GM12878 (cell line): Measurements from ENCODE around the gene COL9A3. TPM values are rescaled to one million over a fixed set of nuclear protein-coding genes. Genes with fewer than 3 reads are reported as not detected.

ENCODE experiments used
- ATAC-seq: fragments of 200-7000 bp; cut with Tn5 transposase; 3 replicates; pipeline ENCODE4 v1.9.1; 2020; ENCODE audit warnings: mild to moderate bottlenecking, moderate library complexity
- BruUV-seq: library from RNA; stranded (reverse); fragments of 400-500 nt; replicated peaks from 2 replicates; lab custom pipeline; 2021; lab: Mats Ljungman, UMichigan
- CTCF ChIA-PET: fragments of 300-600 bp; sonication (Branson Sonifier 250); formaldehyde crosslinking; extraction: SDS; loops from one replicate; lab custom pipeline; 2021; ENCODE audit warnings: inconsistent platforms; lab: Yijun Ruan, JAX
- POLR2A ChIA-PET: fragments of 350-600 bp; formaldehyde crosslinking; extraction: SDS; loops from one replicate; lab custom pipeline; 2021; ENCODE audit warnings: inconsistent platforms; lab: Charles Lee
- RAD21 ChIA-PET: fragments of 300-600 bp; sonication (Branson Sonifier 250); formaldehyde crosslinking; loops from one replicate; lab custom pipeline; 2023; ENCODE audit warnings: antibody characterized with exemption; ENCODE audit not compliant: unreplicated experiment; lab: Charles Lee
- SMC1A ChIA-PET: fragments of 300-600 bp; sonication (Branson Sonifier 250); formaldehyde crosslinking; loops from one replicate; lab custom pipeline; 2023; ENCODE audit not compliant: unreplicated experiment, uncharacterized antibody; lab: Charles Lee
- DNase-seq: peaks from one replicate; pipeline ENCODE4 v3.0.0-alpha.2; 2011; ENCODE audit warnings: low read depth, low spot score
- FAIRE-seq: peaks from 3 replicates; lab custom pipeline; 2011; peaks lifted over from hg19 to GRCh38; lab: Jason Lieb, UNC
- H2AFZ ChIP-seq: 2 replicates; pipeline ENCODE4 v1.6.0; 2011; ENCODE audit warnings: low read depth, low read length, control low read depth; ENCODE audit not compliant: control insufficient read depth
- H3K27ac ChIP-seq: 2 replicates; pipeline ENCODE4 v1.5.1; 2011; ENCODE audit warnings: control low read depth; ENCODE audit not compliant: control insufficient read depth, insufficient read depth
- H3K27me3 ChIP-seq, 2 experiments: replicated peaks in 1 of 2; 2 replicates each; pipeline versions ENCODE4 v1.6.0 to v1.6.1; 2011; ENCODE audit warnings: low read length in 1 of 2; ENCODE audit not compliant: control insufficient read depth in 2 of 2, insufficient read depth in 2 of 2
- H3K36me3 ChIP-seq, 2 experiments: 2 replicates each; pipeline ENCODE4 v1.5.1; 2011; ENCODE audit warnings: low read length in 1 of 2; ENCODE audit not compliant: control insufficient read depth in 2 of 2, insufficient read depth in 2 of 2
- H3K4me1 ChIP-seq: 2 replicates; pipeline ENCODE4 v1.6.1; 2011; ENCODE audit warnings: mild to moderate bottlenecking, low read length, moderate library complexity, mixed read lengths; ENCODE audit not compliant: control insufficient read depth, insufficient read depth
- H3K4me2 ChIP-seq: 2 replicates; pipeline ENCODE4 v1.6.0; 2011; ENCODE audit warnings: control low read depth; ENCODE audit not compliant: control insufficient read depth, insufficient read depth
- H3K4me3 ChIP-seq: fragments of 200-600 bp; sonication (generic); 2 replicates; pipeline ENCODE4 v1.5.1; 2016
- H3K79me2 ChIP-seq: 2 replicates; pipeline ENCODE4 v1.6.0; 2011; ENCODE audit warnings: low read length; ENCODE audit not compliant: control insufficient read depth, insufficient read depth
- H3K9ac ChIP-seq: 2 replicates; pipeline ENCODE4 v1.8.0; 2011; ENCODE audit warnings: low read length, control low read depth, mixed read lengths; ENCODE audit not compliant: control insufficient read depth, insufficient read depth
- H3K9me3 ChIP-seq: replicated peaks from 3 replicates; pipeline ENCODE4 v1.5.1; 2011; ENCODE audit warnings: mild to moderate bottlenecking, low read length; ENCODE audit not compliant: control insufficient read depth, insufficient read depth
- H4K20me1 ChIP-seq: 2 replicates; pipeline ENCODE4 v1.6.0; 2011; ENCODE audit not compliant: control insufficient read depth, insufficient read depth
- ASH2L ChIP-seq: fragments of 300-600, 200-600 bp; sonication (generic); IDR thresholded peaks from 2 replicates; pipeline ENCODE4 v1.6.1; 2017; ENCODE audit warnings: low read depth, mild to moderate bottlenecking, borderline replicate concordance
- CBFB ChIP-seq: IDR thresholded peaks from 2 replicates; pipeline ENCODE4 v1.6.1; 2016; ENCODE audit warnings: antibody characterized with exemption, low read depth
- EGR1 ChIP-seq, 2 experiments: IDR thresholded peaks; 1 replicate in 1 of 2; 2 replicates in 1 of 2; pipeline ENCODE4 v1.6.1; 2011 to 2012; ENCODE audit warnings: low read depth in 2 of 2, low read length in 2 of 2, borderline replicate concordance in 1 of 2, mild to moderate bottlenecking in 1 of 2, moderate library complexity in 1 of 2
- ETV6 ChIP-seq, 2 experiments: fragments of 450-650 bp in 1 of 2; IDR thresholded peaks in 1 of 2; conservative IDR thresholded peaks in 1 of 2; 2 replicates each; pipeline ENCODE4 v1.6.1; 2014; ENCODE audit warnings: antibody characterized with exemption in 1 of 2, borderline replicate concordance in 1 of 2, low read depth in 1 of 2, mild to moderate bottlenecking in 1 of 2, moderate library complexity in 1 of 2
- EZH2 ChIP-seq: IDR thresholded peaks from 2 replicates; pipeline ENCODE4 v1.6.1; 2012; ENCODE audit warnings: low read depth, mild to moderate bottlenecking, control low read depth, inconsistent platforms, low read length, borderline replicate concordance; ENCODE audit not compliant: control insufficient read depth
- FOS ChIP-seq: IDR thresholded peaks from 3 replicates; pipeline ENCODE4 v1.6.1; 2011; ENCODE audit warnings: borderline replicate concordance; ENCODE audit not compliant: insufficient read length; ENCODE audit errors: extremely low read depth
- GATAD2B ChIP-seq: fragments of 450-650 bp; conservative IDR thresholded peaks from 2 replicates; pipeline ENCODE4 v1.6.1; 2017; ENCODE audit warnings: low read depth, mild to moderate bottlenecking, moderate library complexity
- HDAC6 ChIP-seq: fragments of 200-600 bp; sonication (generic); IDR thresholded peaks from one replicate; pipeline ENCODE4 v1.8.0; 2017; ENCODE audit warnings: antibody characterized with exemption; ENCODE audit not compliant: unreplicated experiment
- IKZF1 ChIP-seq: fragments of 450-650 bp; conservative IDR thresholded peaks from 2 replicates; pipeline ENCODE4 v1.6.1; 2017; ENCODE audit warnings: antibody characterized with exemption, mild to moderate bottlenecking
- POU2F2 ChIP-seq: IDR thresholded peaks from 3 replicates; pipeline ENCODE4 v1.6.1; 2011; ENCODE audit warnings: low read depth, mild to moderate bottlenecking, low read length, borderline replicate concordance
- RFX5 ChIP-seq: IDR thresholded peaks from 2 replicates; pipeline ENCODE4 v1.6.1; 2011; ENCODE audit warnings: low read depth, low read length, improper control_type of control experiment
- SMAD1 ChIP-seq: fragments of 450-650 bp; IDR thresholded peaks from 2 replicates; pipeline ENCODE4 v1.6.1; 2018; ENCODE audit warnings: mild to moderate bottlenecking, low read depth; ENCODE audit not compliant: partially characterized antibody
- SRF ChIP-seq, 2 experiments: IDR thresholded peaks; 2 replicates each; pipeline ENCODE4 v1.6.1; 2011; ENCODE audit warnings: low read depth in 2 of 2, low read length in 2 of 2, mild to moderate bottlenecking in 1 of 2, moderate library complexity in 1 of 2
- ZBED1 ChIP-seq: IDR thresholded peaks from 2 replicates; pipeline ENCODE4 v1.6.1; 2016; ENCODE audit warnings: borderline replicate concordance
- WGBS: methylation state at CpG from one replicate; pipeline ENCODE4 v1.1.6; 2016; ENCODE audit warnings: low lambda C conversion rate; ENCODE audit not compliant: insufficient replicate concordance, insufficient coverage; ENCODE audit errors: missing lambda C conversion rate; 5-methylcytosine and 5-hydroxymethylcytosine counted together
- in situ Hi-C: fragments of 300-500 bp; cut with MboI; formaldehyde crosslinking; loops from 9 replicates; pipeline ENCODE4 v1.14.3; 2018; ENCODE audit warnings: mixed read lengths
- intact Hi-C: fragments of 100-400 bp; cut with micrococcal nuclease; formaldehyde crosslinking; loops from one replicate; pipeline ENCODE4 v1.14.2; 2022; ENCODE audit not compliant: unreplicated experiment
- polyA plus RNA-seq, 11 experiments: library from polyadenylated mRNA; depleted of rRNA in 4 of 11; unstranded in 6 of 11; stranded (reverse) in 5 of 11; fragments of >200 nt; fragmentation: Nextera tagmentation in 4 of 11; fragmentation: Illumina TruSeq in 1 of 11; extraction: Ambion mirVana in 4 of 11; extraction: Trizol in 1 of 11; gene quantifications; 1 replicate in 1 of 11; 2 replicates in 10 of 11; pipeline versions ENCODE4 v1.2.1 to v1.2.3, GENCODE V29; 2011 to 2016; ENCODE audit warnings: inconsistent platforms in 2 of 11, missing spikeins in 2 of 11, low read depth in 1 of 11
- total RNA-seq, 4 experiments: library from RNA; depleted of rRNA in 3 of 4; stranded (reverse); fragments of >200 nt in 3 of 4; fragmentation: Illumina TruSeq in 1 of 4; extraction: Trizol in 1 of 4; gene quantifications; 2 replicates each; pipeline versions ENCODE4 v1.2.1 to v1.2.3, GENCODE V29; 2013 to 2021
- TF ChIP-seq, protein P1 (sequence below): fragments of 450-650 bp; IDR thresholded peaks from 2 replicates; pipeline ENCODE4 v1.6.1; 2018; ENCODE audit warnings: mild to moderate bottlenecking, low read depth, moderate library complexity; ENCODE audit not compliant: partially characterized antibody
- TF ChIP-seq, protein P2 (sequence below): fragments of 450-650 bp; conservative IDR thresholded peaks from 2 replicates; pipeline ENCODE4 v1.6.1; 2017; ENCODE audit warnings: mild to moderate bottlenecking, moderate library complexity
- TF ChIP-seq, protein P3 (sequence below): fragments of 450-650 bp; IDR thresholded peaks from 2 replicates; pipeline ENCODE4 v1.6.1; 2014; ENCODE audit warnings: mild to moderate bottlenecking

The COL9A3 gene
- total and polyA plus RNA-seq, 10 of the 15 experiments (the other 5 are each of a cell fraction or from before 2014, with no cell fraction given): 0.09 to 1.7 (median 0.63) TPM; not detected in 1

DNA sequence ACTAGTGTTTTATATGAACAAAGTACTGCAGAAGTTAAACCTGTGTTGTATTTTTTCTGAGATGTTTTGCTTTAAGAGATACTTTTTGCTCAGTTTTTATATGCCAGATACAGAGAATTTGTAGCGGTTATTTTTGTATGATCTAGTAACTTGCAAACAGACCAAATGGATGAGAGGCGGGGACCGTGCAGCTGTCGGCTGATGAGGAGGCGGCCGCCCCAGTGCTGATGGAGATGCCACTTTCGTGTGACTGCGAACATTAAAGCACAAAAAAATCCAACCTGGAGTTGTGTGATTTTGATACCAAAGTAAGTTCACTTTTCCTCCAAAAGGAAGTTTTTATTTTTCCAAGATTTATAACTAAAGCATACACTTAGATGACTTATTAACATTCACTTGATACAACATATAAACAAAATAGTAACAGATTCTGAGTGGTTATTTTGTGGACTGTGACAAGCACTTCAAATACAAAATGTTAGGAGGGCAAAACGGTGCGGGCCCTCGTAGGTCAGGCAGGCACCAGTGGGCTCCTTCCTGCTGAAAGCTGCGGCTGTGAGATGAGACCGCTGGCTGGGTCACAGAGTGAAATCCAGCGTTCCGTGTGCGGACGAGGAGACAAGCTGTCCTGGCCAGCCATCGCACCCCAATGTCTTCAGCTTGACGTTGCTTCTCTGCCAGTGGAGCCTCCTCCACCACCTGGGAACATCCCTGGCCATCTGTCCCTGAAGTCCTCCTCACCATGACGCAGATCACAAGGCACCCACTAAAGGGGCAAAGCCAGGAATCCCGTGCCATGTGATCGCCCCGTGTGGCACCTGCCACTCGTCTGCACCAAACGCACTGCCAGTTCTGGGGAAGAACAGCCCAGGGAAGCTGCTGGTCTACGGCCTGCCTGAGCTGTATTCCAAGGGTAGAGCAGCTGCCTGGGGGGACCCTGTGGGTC, 16.3 kb upstream of the COL9A3 start:
- ChIA-PET CTCF (no interaction called here), POLR2A (no interaction called here), SMC1A (interaction anchor here (0.6 kb wide), 1 partner anchor 409 kb away, joined by 3 read pairs; no protein-coding TSS in a partner anchor), RAD21 (no interaction called here)
- BruUV-seq: no TSS peak
- Histone ChIP-seq H3K4me1 (peaks cover 10% of the 10 kb centered on the region), H3K36me3 (peaks cover 5 to 11% of the 10 kb centered on the region in 2 experiments), H3K27me3 (no peaks in the 10 kb centered on the region), H3K27ac (no peak overlapping the region), H2AFZ (no peak overlapping the region), H4K20me1 (no peaks in the 10 kb centered on the region), H3K4me2 (no peak overlapping the region), H3K9ac (no peak overlapping the region), H3K4me3 (no peak overlapping the region), H3K79me2 (peaks cover 13% of the 10 kb centered on the region), H3K9me3 (no peaks in the 10 kb centered on the region)
- no peak for ATAC-seq
- 96% methylated on average over 26 of the region's 26 CpGs for WGBS
- FAIRE-seq: no peak
- in situ Hi-C loops (no loop called here), intact Hi-C loops (no loop called here)
- DNase-seq: no peak
- TF ChIP-seq IKZF1 (no peak), FOS (no peak), POU2F2 (no peak), EZH2 (no peak), ASH2L (no peak), ZBED1 (no peak), GATAD2B (no peak), CBFB (no peak), EGR1 (IDR thresholded peaks at IDR 0.05; ENCODE audit: borderline replicate concordance in 1 of 2, low read depth in 2 of 2, low read length in 2 of 2) (no peak), ETV6 (conservative IDR thresholded peaks at IDR 0.05 in 1 of 2, IDR thresholded peaks at IDR 0.05 in 1 of 2; ENCODE audit: borderline replicate concordance in 1 of 2, low read depth in 1 of 2) (no peak), SRF (IDR thresholded peaks at IDR 0.05; ENCODE audit: low read depth in 2 of 2, low read length in 2 of 2) (no peak), HDAC6 (no peak), SMAD1 (no peak), RFX5 (no peak)
- TF ChIP-seq, protein P1, sequence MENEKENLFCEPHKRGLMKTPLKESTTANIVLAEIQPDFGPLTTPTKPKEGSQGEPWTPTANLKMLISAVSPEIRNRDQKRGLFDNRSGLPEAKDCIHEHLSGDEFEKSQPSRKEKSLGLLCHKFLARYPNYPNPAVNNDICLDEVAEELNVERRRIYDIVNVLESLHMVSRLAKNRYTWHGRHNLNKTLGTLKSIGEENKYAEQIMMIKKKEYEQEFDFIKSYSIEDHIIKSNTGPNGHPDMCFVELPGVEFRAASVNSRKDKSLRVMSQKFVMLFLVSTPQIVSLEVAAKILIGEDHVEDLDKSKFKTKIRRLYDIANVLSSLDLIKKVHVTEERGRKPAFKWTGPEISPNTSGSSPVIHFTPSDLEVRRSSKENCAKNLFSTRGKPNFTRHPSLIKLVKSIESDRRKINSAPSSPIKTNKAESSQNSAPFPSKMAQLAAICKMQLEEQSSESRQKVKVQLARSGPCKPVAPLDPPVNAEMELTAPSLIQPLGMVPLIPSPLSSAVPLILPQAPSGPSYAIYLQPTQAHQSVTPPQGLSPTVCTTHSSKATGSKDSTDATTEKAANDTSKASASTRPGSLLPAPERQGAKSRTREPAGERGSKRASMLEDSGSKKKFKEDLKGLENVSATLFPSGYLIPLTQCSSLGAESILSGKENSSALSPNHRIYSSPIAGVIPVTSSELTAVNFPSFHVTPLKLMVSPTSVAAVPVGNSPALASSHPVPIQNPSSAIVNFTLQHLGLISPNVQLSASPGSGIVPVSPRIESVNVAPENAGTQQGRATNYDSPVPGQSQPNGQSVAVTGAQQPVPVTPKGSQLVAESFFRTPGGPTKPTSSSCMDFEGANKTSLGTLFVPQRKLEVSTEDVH: no peak
- TF ChIP-seq, protein P2, sequence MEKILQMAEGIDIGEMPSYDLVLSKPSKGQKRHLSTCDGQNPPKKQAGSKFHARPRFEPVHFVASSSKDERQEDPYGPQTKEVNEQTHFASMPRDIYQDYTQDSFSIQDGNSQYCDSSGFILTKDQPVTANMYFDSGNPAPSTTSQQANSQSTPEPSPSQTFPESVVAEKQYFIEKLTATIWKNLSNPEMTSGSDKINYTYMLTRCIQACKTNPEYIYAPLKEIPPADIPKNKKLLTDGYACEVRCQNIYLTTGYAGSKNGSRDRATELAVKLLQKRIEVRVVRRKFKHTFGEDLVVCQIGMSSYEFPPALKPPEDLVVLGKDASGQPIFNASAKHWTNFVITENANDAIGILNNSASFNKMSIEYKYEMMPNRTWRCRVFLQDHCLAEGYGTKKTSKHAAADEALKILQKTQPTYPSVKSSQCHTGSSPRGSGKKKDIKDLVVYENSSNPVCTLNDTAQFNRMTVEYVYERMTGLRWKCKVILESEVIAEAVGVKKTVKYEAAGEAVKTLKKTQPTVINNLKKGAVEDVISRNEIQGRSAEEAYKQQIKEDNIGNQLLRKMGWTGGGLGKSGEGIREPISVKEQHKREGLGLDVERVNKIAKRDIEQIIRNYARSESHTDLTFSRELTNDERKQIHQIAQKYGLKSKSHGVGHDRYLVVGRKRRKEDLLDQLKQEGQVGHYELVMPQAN: no peak
- TF ChIP-seq, protein P3, sequence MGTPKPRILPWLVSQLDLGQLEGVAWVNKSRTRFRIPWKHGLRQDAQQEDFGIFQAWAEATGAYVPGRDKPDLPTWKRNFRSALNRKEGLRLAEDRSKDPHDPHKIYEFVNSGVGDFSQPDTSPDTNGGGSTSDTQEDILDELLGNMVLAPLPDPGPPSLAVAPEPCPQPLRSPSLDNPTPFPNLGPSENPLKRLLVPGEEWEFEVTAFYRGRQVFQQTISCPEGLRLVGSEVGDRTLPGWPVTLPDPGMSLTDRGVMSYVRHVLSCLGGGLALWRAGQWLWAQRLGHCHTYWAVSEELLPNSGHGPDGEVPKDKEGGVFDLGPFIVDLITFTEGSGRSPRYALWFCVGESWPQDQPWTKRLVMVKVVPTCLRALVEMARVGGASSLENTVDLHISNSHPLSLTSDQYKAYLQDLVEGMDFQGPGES: no peak
